ENCODE data around the gene TCAP.

Gene TCAP

GRCh38 chr17:39679521-39680192 lies 14.5 kb downstream of the TCAP start:
- H3K27me3 ChIP-seq (ENCODE audit: control insufficient read depth in 2 of 2, insufficient read depth in 2 of 2, low read length in 2 of 2): no peaks in the 10 kb centered on the region
- no peaks in the 10 kb centered on the region for H3K9me3 ChIP-seq (ENCODE audit: control insufficient read depth in 2 of 2, low read length in 2 of 2)
- peak overlapping the region; percentile 82 to 90 for H3K27ac ChIP-seq (ENCODE audit: low read depth in 2 of 2, low read length in 2 of 2)
- peak overlapping the region; percentile 32 to 54 for H3K9ac ChIP-seq (ENCODE audit: low read depth in 1 of 2, low read length in 2 of 2)
- H3K4me1 ChIP-seq (ENCODE audit: control insufficient read depth in 2 of 2, insufficient read depth in 2 of 2, low read length in 2 of 2): peaks cover 43 to 51% of the 10 kb centered on the region in 2 donors
- peaks cover 10 to 20% of the 10 kb centered on the region in 2 donors for H3K36me3 ChIP-seq (ENCODE audit: control insufficient read depth in 2 of 2, insufficient read depth in 2 of 2, low read length in 2 of 2)
- H3K4me3 ChIP-seq (ENCODE audit: low read length in 2 of 2): no peak overlapping the region

- Histone ChIP-seq H3K4me1 (ENCODE audit: control insufficient read depth in 2 of 2, insufficient read depth in 2 of 2, low read length in 2 of 2) (peaks cover 24 to 27% of the 10 kb centered on the region in 2 donors), H3K4me3 (ENCODE audit: low read length in 2 of 2) (no peak overlapping the region), H3K36me3 (ENCODE audit: control insufficient read depth in 2 of 2, insufficient read depth in 2 of 2, low read length in 2 of 2) (peaks cover 12 to 25% of the 10 kb centered on the region in 2 donors), H3K9ac (ENCODE audit: low read depth in 1 of 2, low read length in 2 of 2) (no peak overlapping the region), H3K27ac (ENCODE audit: low read depth in 2 of 2, low read length in 2 of 2) (no peak overlapping the region), H3K27me3 (ENCODE audit: control insufficient read depth in 2 of 2, insufficient read depth in 2 of 2, low read length in 2 of 2) (no peaks in the 10 kb centered on the region), H3K9me3 (ENCODE audit: control insufficient read depth in 2 of 2, low read length in 2 of 2) (no peaks in the 10 kb centered on the region)
These were observed 18.3 kb downstream of the TCAP start for GRCh38 chr17:39683295-39683939.

GRCh38 chr17:39684369-39685192 lies 19.4 kb downstream of the TCAP start:
- no peaks in the 10 kb centered on the region for H3K27me3 ChIP-seq (ENCODE audit: control insufficient read depth in 2 of 2, insufficient read depth in 2 of 2, low read length in 2 of 2)
- H3K4me1 ChIP-seq (ENCODE audit: control insufficient read depth in 2 of 2, insufficient read depth in 2 of 2, low read length in 2 of 2): peaks cover 21 to 25% of the 10 kb centered on the region in 2 donors
- no peak overlapping the region for H3K4me3 ChIP-seq (ENCODE audit: low read length in 2 of 2)
- H3K9me3 ChIP-seq (ENCODE audit: control insufficient read depth in 2 of 2, low read length in 2 of 2): no peaks in the 10 kb centered on the region
- H3K9ac ChIP-seq (ENCODE audit: low read depth in 1 of 2, low read length in 2 of 2): no peak overlapping the region
- no peak overlapping the region for H3K27ac ChIP-seq (ENCODE audit: low read depth in 2 of 2, low read length in 2 of 2)
- H3K36me3 ChIP-seq (ENCODE audit: control insufficient read depth in 2 of 2, insufficient read depth in 2 of 2, low read length in 2 of 2): peaks cover 12 to 25% of the 10 kb centered on the region in 2 donors

- no peaks in the 10 kb centered on the region for H3K9me3 ChIP-seq (ENCODE audit: control insufficient read depth in 2 of 2, low read length in 2 of 2)
- peaks cover 16 to 17% of the 10 kb centered on the region in 2 donors for H3K4me1 ChIP-seq (ENCODE audit: control insufficient read depth in 2 of 2, insufficient read depth in 2 of 2, low read length in 2 of 2)
- peak overlapping the region; percentile 66 to 81 for H3K9ac ChIP-seq (ENCODE audit: low read depth in 1 of 2, low read length in 2 of 2)
- H3K4me3 ChIP-seq (ENCODE audit: low read length in 2 of 2): peak overlapping the region; percentile 83 to 96
- H3K27ac ChIP-seq (ENCODE audit: low read depth in 2 of 2, low read length in 2 of 2): peak overlapping the region; percentile 96
- H3K36me3 ChIP-seq (ENCODE audit: control insufficient read depth in 2 of 2, insufficient read depth in 2 of 2, low read length in 2 of 2): peaks cover 12 to 20% of the 10 kb centered on the region in 2 donors
- no peaks in the 10 kb centered on the region for H3K27me3 ChIP-seq (ENCODE audit: control insufficient read depth in 2 of 2, insufficient read depth in 2 of 2, low read length in 2 of 2)
These were observed 22.0 kb downstream of the TCAP start for GRCh38 chr17:39687101-39687545.

GRCh38 chr17:39687546-39688474 lies 22.7 kb downstream of the TCAP start, which contains the start of gene PGAP3:
TSS of gene PGAP3 (minus strand) at chr17:39688057. CDS start at chr17:39688014, 43 bp downstream.
- peak within 1 kb of the TSS; percentile 83 to 96 for H3K4me3 ChIP-seq (ENCODE audit: low read length in 2 of 2)
- H3K4me1 ChIP-seq (ENCODE audit: control insufficient read depth in 2 of 2, insufficient read depth in 2 of 2, low read length in 2 of 2): peaks cover 16 to 17% of the 10 kb centered on the region in 2 donors
- no peaks in the 10 kb centered on the region for H3K27me3 ChIP-seq (ENCODE audit: control insufficient read depth in 2 of 2, insufficient read depth in 2 of 2, low read length in 2 of 2)
- peaks cover 12 to 20% of the 10 kb centered on the region in 2 donors for H3K36me3 ChIP-seq (ENCODE audit: control insufficient read depth in 2 of 2, insufficient read depth in 2 of 2, low read length in 2 of 2)
- peak within 1 kb of the TSS; percentile 66 to 81 for H3K9ac ChIP-seq (ENCODE audit: low read depth in 1 of 2, low read length in 2 of 2)
- peak within 1 kb of the TSS; percentile 96 for H3K27ac ChIP-seq (ENCODE audit: low read depth in 2 of 2, low read length in 2 of 2)
- H3K9me3 ChIP-seq (ENCODE audit: control insufficient read depth in 2 of 2, low read length in 2 of 2): no peaks in the 10 kb centered on the region

GRCh38 chr17:39688475-39688835 lies 23.3 kb downstream of the TCAP start:
- Histone ChIP-seq H3K4me3 (ENCODE audit: low read length in 2 of 2) (peak overlapping the region; percentile 83 to 96), H3K36me3 (ENCODE audit: control insufficient read depth in 2 of 2, insufficient read depth in 2 of 2, low read length in 2 of 2) (peaks cover 11 to 17% of the 10 kb centered on the region in 2 donors), H3K27me3 (ENCODE audit: control insufficient read depth in 2 of 2, insufficient read depth in 2 of 2, low read length in 2 of 2) (no peaks in the 10 kb centered on the region), H3K27ac (ENCODE audit: low read depth in 2 of 2, low read length in 2 of 2) (peak overlapping the region; percentile 96), H3K9ac (ENCODE audit: low read depth in 1 of 2, low read length in 2 of 2) (peak overlapping the region; percentile 66 to 81), H3K4me1 (ENCODE audit: control insufficient read depth in 2 of 2, insufficient read depth in 2 of 2, low read length in 2 of 2) (peaks cover 16 to 17% of the 10 kb centered on the region in 2 donors), H3K9me3 (ENCODE audit: control insufficient read depth in 2 of 2, low read length in 2 of 2) (no peaks in the 10 kb centered on the region)

- H3K9ac ChIP-seq (ENCODE audit: low read depth in 1 of 2, low read length in 2 of 2): peak overlapping the region in 1 of 2 donors; percentile 66
- peaks cover 8 to 14% of the 10 kb centered on the region in 2 donors for H3K36me3 ChIP-seq (ENCODE audit: control insufficient read depth in 2 of 2, insufficient read depth in 2 of 2, low read length in 2 of 2)
- no peaks in the 10 kb centered on the region for H3K27me3 ChIP-seq (ENCODE audit: control insufficient read depth in 2 of 2, insufficient read depth in 2 of 2, low read length in 2 of 2)
- H3K27ac ChIP-seq (ENCODE audit: low read depth in 2 of 2, low read length in 2 of 2): no peak overlapping the region
- no peaks in the 10 kb centered on the region for H3K9me3 ChIP-seq (ENCODE audit: control insufficient read depth in 2 of 2, low read length in 2 of 2)
- peak overlapping the region; percentile 83 to 96 for H3K4me3 ChIP-seq (ENCODE audit: low read length in 2 of 2)
- H3K4me1 ChIP-seq (ENCODE audit: control insufficient read depth in 2 of 2, insufficient read depth in 2 of 2, low read length in 2 of 2): peaks cover 16 to 17% of the 10 kb centered on the region in 2 donors
These were observed 23.8 kb downstream of the TCAP start for GRCh38 chr17:39688945-39689344.

- Histone ChIP-seq H3K9me3 (ENCODE audit: control insufficient read depth in 2 of 2, low read length in 2 of 2) (no peaks in the 10 kb centered on the region), H3K4me3 (ENCODE audit: low read length in 2 of 2) (no peak overlapping the region), H3K36me3 (ENCODE audit: control insufficient read depth in 2 of 2, insufficient read depth in 2 of 2, low read length in 2 of 2) (no peaks in the 10 kb centered on the region), H3K4me1 (ENCODE audit: control insufficient read depth in 2 of 2, insufficient read depth in 2 of 2, low read length in 2 of 2) (peaks cover 10 to 11% of the 10 kb centered on the region in 2 donors), H3K27ac (ENCODE audit: low read depth in 2 of 2, low read length in 2 of 2) (peak overlapping the region in 1 of 2 donors; percentile 65), H3K9ac (ENCODE audit: low read depth in 1 of 2, low read length in 2 of 2) (no peak overlapping the region), H3K27me3 (ENCODE audit: control insufficient read depth in 2 of 2, insufficient read depth in 2 of 2, low read length in 2 of 2) (no peaks in the 10 kb centered on the region)
These were observed 29.4 kb downstream of the TCAP start for GRCh38 chr17:39694593-39694992.

GRCh38 chr17:39695089-39695474 lies 29.9 kb downstream of the TCAP start:
- no peaks in the 10 kb centered on the region for H3K36me3 ChIP-seq (ENCODE audit: control insufficient read depth in 2 of 2, insufficient read depth in 2 of 2, low read length in 2 of 2)
- H3K4me3 ChIP-seq (ENCODE audit: low read length in 2 of 2): no peak overlapping the region
- no peaks in the 10 kb centered on the region for H3K27me3 ChIP-seq (ENCODE audit: control insufficient read depth in 2 of 2, insufficient read depth in 2 of 2, low read length in 2 of 2)
- peaks cover 10 to 12% of the 10 kb centered on the region in 2 donors for H3K4me1 ChIP-seq (ENCODE audit: control insufficient read depth in 2 of 2, insufficient read depth in 2 of 2, low read length in 2 of 2)
- H3K9ac ChIP-seq (ENCODE audit: low read depth in 1 of 2, low read length in 2 of 2): no peak overlapping the region
- no peaks in the 10 kb centered on the region for H3K9me3 ChIP-seq (ENCODE audit: control insufficient read depth in 2 of 2, low read length in 2 of 2)
- peak overlapping the region; percentile 51 to 65 for H3K27ac ChIP-seq (ENCODE audit: low read depth in 2 of 2, low read length in 2 of 2)
